Liver (tissue), 9 donors: ENCODE data around the gene TEX28. TPM values are rescaled to one million over a fixed set of nuclear protein-coding genes. Genes with fewer than 3 reads are reported as not detected.
"Not testable (repeated sequence)": the region's sequence is repeated elsewhere in the genome, so short reads cannot be mapped to it uniquely, and the experiment has no call there.

ENCODE experiments used
- DNase-seq: peaks from one replicate; pipeline ENCODE4 v3.0.0-alpha.2; 2017; ENCODE audit warnings: low spot score
- H3K27ac ChIP-seq, 2 donors: one replicate each; pipeline ENCODE4 v1.7.0; 2013; ENCODE audit warnings: inconsistent platforms in 2 of 2, low read length in 2 of 2, control low read depth in 1 of 2, low read depth in 1 of 2, mild to moderate bottlenecking in 1 of 2
- H3K27me3 ChIP-seq, 4 donors: one replicate each; pipeline versions ENCODE4 v1.6.1 to v1.7.0; 2013; ENCODE audit warnings: low read length in 3 of 4, inconsistent platforms in 1 of 4, mild to moderate bottlenecking in 1 of 4, moderate library complexity in 1 of 4; ENCODE audit not compliant: control insufficient read depth in 4 of 4, insufficient read depth in 4 of 4
- H3K36me3 ChIP-seq, 4 donors: one replicate each; pipeline versions ENCODE4 v1.6.1 to v1.7.0; 2013; ENCODE audit warnings: low read length in 3 of 4, mild to moderate bottlenecking in 3 of 4, low read depth in 1 of 4, moderate library complexity in 1 of 4; ENCODE audit not compliant: control insufficient read depth in 4 of 4, insufficient read depth in 3 of 4
- H3K4me1 ChIP-seq, 4 donors: one replicate each; pipeline versions ENCODE4 v1.6.1 to v1.7.0; 2013; ENCODE audit warnings: low read length in 3 of 4, mild to moderate bottlenecking in 3 of 4, moderate library complexity in 1 of 4; ENCODE audit not compliant: control insufficient read depth in 4 of 4, insufficient read depth in 4 of 4
- H3K4me3 ChIP-seq, 3 donors: one replicate each; pipeline versions ENCODE4 v1.6.1 to v1.7.0; 2013; ENCODE audit warnings: low read length in 3 of 3, control low read depth in 1 of 3, low read depth in 1 of 3, mild to moderate bottlenecking in 1 of 3
- H3K9ac ChIP-seq, 2 donors: one replicate each; pipeline ENCODE4 v1.7.0; 2013; ENCODE audit warnings: low read length in 2 of 2, mild to moderate bottlenecking in 2 of 2, moderate library complexity in 2 of 2, control low read depth in 1 of 2, low read depth in 1 of 2
- H3K9me3 ChIP-seq, 4 donors: one replicate each; pipeline versions ENCODE4 v1.6.1 to v1.7.0; 2013; ENCODE audit warnings: low read length in 3 of 4; ENCODE audit not compliant: control insufficient read depth in 4 of 4
- CTCF ChIP-seq: fragments of 150-350 bp; IDR thresholded peaks from 2 replicates; pipeline ENCODE4 v1.5.1; 2017; ENCODE audit warnings: improper control_type of control experiment, low read depth, low read length; ENCODE audit not compliant: missing input control
- EGR1 ChIP-seq, 2 donors: IDR thresholded peaks; 2 replicates each; pipeline ENCODE4 v1.6.1; 2016 to 2018; ENCODE audit warnings: antibody characterized with exemption in 2 of 2, low read depth in 2 of 2
- FOXA1 ChIP-seq: IDR thresholded peaks from 2 replicates; pipeline ENCODE4 v1.6.1; 2016; ENCODE audit warnings: antibody characterized with exemption
- FOXA2 ChIP-seq: IDR thresholded peaks from 2 replicates; pipeline ENCODE4 v1.6.1; 2016; ENCODE audit warnings: antibody characterized with exemption
- GABPA ChIP-seq, 2 donors: IDR thresholded peaks in 1 of 2; conservative IDR thresholded peaks in 1 of 2; 2 replicates each; pipeline ENCODE4 v1.6.1; 2016; ENCODE audit warnings: antibody characterized with exemption in 2 of 2, mild to moderate bottlenecking in 1 of 2, moderate library complexity in 1 of 2
- HNF4G ChIP-seq: IDR thresholded peaks from 2 replicates; pipeline ENCODE4 v1.6.1; 2016; ENCODE audit warnings: antibody characterized with exemption
- JUND ChIP-seq, 2 donors: IDR thresholded peaks; 2 replicates each; pipeline ENCODE4 v1.6.1; 2016; ENCODE audit warnings: antibody characterized with exemption in 2 of 2
- NR2F2 ChIP-seq: IDR thresholded peaks from 2 replicates; pipeline ENCODE4 v1.6.1; 2016; ENCODE audit warnings: antibody characterized with exemption
- RAD21 ChIP-seq, 2 donors: IDR thresholded peaks; 2 replicates each; pipeline ENCODE4 v1.6.1; 2016; ENCODE audit warnings: antibody characterized with exemption in 2 of 2, mild to moderate bottlenecking in 2 of 2
- RXRA ChIP-seq, 2 donors: IDR thresholded peaks; 2 replicates each; pipeline ENCODE4 v1.6.1; 2017 to 2018; ENCODE audit warnings: antibody characterized with exemption in 2 of 2, mild to moderate bottlenecking in 1 of 2
- SP1 ChIP-seq: IDR thresholded peaks from 2 replicates; pipeline ENCODE4 v1.6.1; 2018; ENCODE audit warnings: antibody characterized with exemption, mild to moderate bottlenecking
- TAF1 ChIP-seq: conservative IDR thresholded peaks from 2 replicates; pipeline ENCODE4 v1.6.1; 2016; ENCODE audit warnings: antibody characterized with exemption, mild to moderate bottlenecking
- YY1 ChIP-seq: IDR thresholded peaks from 2 replicates; pipeline ENCODE4 v1.6.1; 2016; ENCODE audit warnings: antibody characterized with exemption, mild to moderate bottlenecking
- WGBS: extraction: QIAGEN DNeasy Blood & Tissue Kit; methylation state at CpG from one replicate; pipeline ENCODE4 v1.1.7; 2013; 5-methylcytosine and 5-hydroxymethylcytosine counted together
- polyA plus RNA-seq, 2 donors: library from polyadenylated mRNA; stranded (reverse) in 1 of 2; unstranded in 1 of 2; fragments of 200-250 nt in 1 of 2; fragments of >200 nt in 1 of 2; fragmentation: Nextera tagmentation in 1 of 2; extraction: Ambion mirVana in 1 of 2; gene quantifications; one replicate each; pipeline versions ENCODE4 v1.2.1 to v1.2.3, GENCODE V29; 2013 to 2015
- total RNA-seq, 2 donors: library from RNA; depleted of rRNA; stranded (reverse); fragments of >200 nt; gene quantifications; one replicate each; pipeline ENCODE4 v1.2.3, GENCODE V29; 2014
- TF ChIP-seq, protein P1 (sequence below): IDR thresholded peaks from 2 replicates; pipeline ENCODE4 v1.6.1; 2016; ENCODE audit warnings: antibody characterized with exemption
- TF ChIP-seq, protein P2 (sequence below): IDR thresholded peaks from 2 replicates; pipeline ENCODE4 v1.6.1; 2016; ENCODE audit warnings: antibody characterized with exemption
- TF ChIP-seq, protein P3 (sequence below): IDR thresholded peaks from 2 replicates; pipeline ENCODE4 v1.6.1; 2016; ENCODE audit warnings: antibody characterized with exemption
- donor health status: healthy.
- donor health status: healthy.
- donor health status: healthy.
- donor health status: healthy.
- donor health status: healthy.

TEX28 gene
- total and polyA plus RNA-seq, 4 donors: not detected

DNA sequence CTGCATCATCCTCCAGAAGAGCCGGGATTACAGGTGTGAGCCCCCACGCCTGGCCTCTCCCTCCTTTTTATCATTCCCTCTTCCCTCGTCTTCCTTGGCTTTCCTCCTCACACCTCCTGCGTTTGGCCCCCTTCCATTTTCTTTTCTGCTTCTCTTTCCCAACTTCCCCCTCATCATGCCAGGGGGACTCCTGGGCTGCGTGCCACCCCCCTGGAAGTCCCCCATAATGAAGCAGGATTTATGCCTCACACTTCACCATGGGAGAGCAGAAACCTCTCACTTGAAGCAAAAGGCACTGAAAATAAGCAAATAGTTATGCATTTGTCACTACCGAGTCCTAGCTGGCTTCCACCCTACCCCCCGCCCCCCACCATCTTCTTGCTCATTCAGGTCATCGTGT, 8.6 kb upstream of the TEX28 start:
- TF ChIP-seq YY1 (no peak), SP1 (no peak), RAD21 (IDR thresholded peaks at IDR 0.05) (no peak), RXRA (IDR thresholded peaks at IDR 0.05) (no peak), JUND (IDR thresholded peaks at IDR 0.05) (no peak), HNF4G (no peak), CTCF (no peak), GABPA (IDR thresholded peaks at IDR 0.05 in 1 of 2, conservative IDR thresholded peaks at IDR 0.05 in 1 of 2) (no peak), FOXA2 (no peak), FOXA1 (no peak), TAF1 (no peak), EGR1 (IDR thresholded peaks at IDR 0.05; ENCODE audit: low read depth in 2 of 2) (no peak), NR2F2 (no peak)
- TF ChIP-seq, protein P1, sequence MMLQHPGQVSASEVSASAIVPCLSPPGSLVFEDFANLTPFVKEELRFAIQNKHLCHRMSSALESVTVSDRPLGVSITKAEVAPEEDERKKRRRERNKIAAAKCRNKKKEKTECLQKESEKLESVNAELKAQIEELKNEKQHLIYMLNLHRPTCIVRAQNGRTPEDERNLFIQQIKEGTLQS: no peak
- TF ChIP-seq, protein P2, sequence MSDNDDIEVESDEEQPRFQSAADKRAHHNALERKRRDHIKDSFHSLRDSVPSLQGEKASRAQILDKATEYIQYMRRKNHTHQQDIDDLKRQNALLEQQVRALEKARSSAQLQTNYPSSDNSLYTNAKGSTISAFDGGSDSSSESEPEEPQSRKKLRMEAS: no peak
- Histone ChIP-seq H3K4me1 (peaks cover 0 to 2% (median under 1%) of the 10 kb centered on the region in 4 donors), H3K9ac (no peak overlapping the region), H3K4me3 (no peak overlapping the region), H3K9me3 (no peaks in the 10 kb centered on the region), H3K27me3 (no peaks in the 10 kb centered on the region), H3K27ac (no peak overlapping the region), H3K36me3 (no peaks in the 10 kb centered on the region)
- no peak for DNase-seq
- 85% methylated on average over 8 of the region's 8 CpGs for WGBS

- H3K27me3 ChIP-seq, DNase-seq: not testable (repeated sequence)
- WGBS: 85% methylated on average over 7 of the region's 7 CpGs
Observed at GRCh38 chrX:154302998-154303397, 8.1 kb upstream of the TEX28 start.

DNA sequence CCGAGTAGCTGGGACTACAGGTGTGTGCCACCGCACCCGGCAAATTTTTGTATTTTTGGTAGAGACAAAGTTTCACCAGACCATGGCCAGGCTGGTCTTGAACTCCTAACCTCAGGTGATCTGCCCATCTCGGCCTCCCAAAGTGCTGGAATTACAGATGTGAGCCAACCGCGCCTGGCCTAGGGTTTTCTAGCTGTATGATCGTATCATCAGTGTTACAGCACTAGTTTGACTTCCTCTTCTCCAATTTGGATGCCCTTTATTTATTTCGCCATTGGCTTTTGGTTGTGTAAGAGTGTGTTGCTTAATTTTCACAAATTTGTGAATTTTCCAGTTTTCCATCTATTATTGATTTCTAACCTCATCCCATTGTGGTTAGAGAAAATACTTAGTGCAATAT, 5.9 kb upstream of the TEX28 start:
- H3K9me3 ChIP-seq: no peaks in the 10 kb centered on the region
- H3K27ac ChIP-seq: no peak overlapping the region
- no peak for DNase-seq
- H3K4me1 ChIP-seq: no peaks in the 10 kb centered on the region
- H3K27me3 ChIP-seq: no peaks in the 10 kb centered on the region
- no peak overlapping the region for H3K9ac ChIP-seq
- 78% methylated on average over 8 of the region's 8 CpGs for WGBS
- TF ChIP-seq, protein P3, sequence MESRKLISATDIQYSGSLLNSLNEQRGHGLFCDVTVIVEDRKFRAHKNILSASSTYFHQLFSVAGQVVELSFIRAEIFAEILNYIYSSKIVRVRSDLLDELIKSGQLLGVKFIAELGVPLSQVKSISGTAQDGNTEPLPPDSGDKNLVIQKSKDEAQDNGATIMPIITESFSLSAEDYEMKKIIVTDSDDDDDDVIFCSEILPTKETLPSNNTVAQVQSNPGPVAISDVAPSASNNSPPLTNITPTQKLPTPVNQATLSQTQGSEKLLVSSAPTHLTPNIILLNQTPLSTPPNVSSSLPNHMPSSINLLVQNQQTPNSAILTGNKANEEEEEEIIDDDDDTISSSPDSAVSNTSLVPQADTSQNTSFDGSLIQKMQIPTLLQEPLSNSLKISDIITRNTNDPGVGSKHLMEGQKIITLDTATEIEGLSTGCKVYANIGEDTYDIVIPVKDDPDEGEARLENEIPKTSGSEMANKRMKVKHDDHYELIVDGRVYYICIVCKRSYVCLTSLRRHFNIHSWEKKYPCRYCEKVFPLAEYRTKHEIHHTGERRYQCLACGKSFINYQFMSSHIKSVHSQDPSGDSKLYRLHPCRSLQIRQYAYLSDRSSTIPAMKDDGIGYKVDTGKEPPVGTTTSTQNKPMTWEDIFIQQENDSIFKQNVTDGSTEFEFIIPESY: no peak
- TF ChIP-seq, protein P2: no peak
- no peak for TF ChIP-seq RXRA (IDR thresholded peaks at IDR 0.05)
- TF ChIP-seq RAD21 (IDR thresholded peaks at IDR 0.05): no peak
- no peak overlapping the region for H3K4me3 ChIP-seq
- no peaks in the 10 kb centered on the region for H3K36me3 ChIP-seq

More at GRCh38 chrX:154302998-154303397, 8.1 kb upstream of the TEX28 start:
- H3K27ac ChIP-seq, H3K4me1 ChIP-seq, H3K36me3 ChIP-seq, H3K4me3 ChIP-seq, H3K9ac ChIP-seq, H3K9me3 ChIP-seq: not testable (repeated sequence)
